Endothelial cell of umbilical vein (primary cell): ENCODE results near the gene NADSYN1. TPM values are rescaled to one million over a fixed set of nuclear protein-coding genes. Genes with fewer than 3 reads are reported as not detected.

Experiments used
- BruUV-seq: library from RNA; stranded (reverse); fragments of 400-500 nt; replicated peaks from 2 replicates; lab custom pipeline; 2021; lab: Mats Ljungman, UMichigan
- CTCF ChIA-PET: fragments of 300-600, 350-600 bp; sonication (Branson Sonifier 250); formaldehyde crosslinking; loops from one replicate; lab custom pipeline; 2021; ENCODE audit warnings: antibody characterized with exemption, inconsistent platforms; lab: Charles Lee
- POLR2A ChIA-PET: fragments of 300-600, 350-600 bp; sonication (Branson Sonifier 250); formaldehyde crosslinking; loops from one replicate; lab custom pipeline; 2021; ENCODE audit warnings: antibody characterized with exemption, inconsistent platforms; lab: Charles Lee
- DNase-seq: peaks from one replicate; pipeline ENCODE4 v3.0.0-alpha.2; 2011; ENCODE audit warnings: low read depth, low spot score
- FAIRE-seq: peaks from 2 replicates; lab custom pipeline; 2011; peaks lifted over from hg19 to GRCh38; lab: Jason Lieb, UNC
- H2AFZ ChIP-seq: 2 replicates; pipeline ENCODE4 v1.6.0; 2012; ENCODE audit warnings: low read depth, low read length, control low read depth, inconsistent platforms
- H3K27ac ChIP-seq: 2 replicates; pipeline ENCODE4 v1.5.1; 2011; ENCODE audit warnings: low read depth, mild to moderate bottlenecking, control low read depth, low read length, moderate library complexity; ENCODE audit not compliant: insufficient read depth
- H3K27me3 ChIP-seq, 2 experiments: 2 replicates each; pipeline versions ENCODE4 v1.6.0 to v1.6.1; 2011; ENCODE audit warnings: low read length in 2 of 2, mixed read lengths in 1 of 2; ENCODE audit not compliant: control insufficient read depth in 2 of 2, insufficient read depth in 2 of 2
- H3K36me3 ChIP-seq, 2 experiments: 2 replicates in 1 of 2; 3 replicates in 1 of 2; pipeline ENCODE4 v1.5.1; 2011; ENCODE audit warnings: low read length in 2 of 2, mild to moderate bottlenecking in 1 of 2, moderate library complexity in 1 of 2; ENCODE audit not compliant: control insufficient read depth in 2 of 2, insufficient read depth in 2 of 2; ENCODE audit errors: extremely low read depth in 1 of 2
- H3K4me1 ChIP-seq: 3 replicates; pipeline ENCODE4 v1.5.1; 2011; ENCODE audit warnings: mild to moderate bottlenecking, low read length; ENCODE audit not compliant: control insufficient read depth, insufficient read depth; ENCODE audit errors: extremely low read depth
- H3K4me2 ChIP-seq: 2 replicates; pipeline ENCODE4 v1.6.1; 2011; ENCODE audit warnings: low read length, control low read depth, mixed read lengths; ENCODE audit not compliant: insufficient read depth
- H3K4me3 ChIP-seq, 3 experiments: fragments of 200-600 bp in 1 of 3; sonication (generic), shearing (Covaris generic) in 1 of 3; replicated peaks in 1 of 3; 2 replicates each; pipeline ENCODE4 v1.5.1; 2011 to 2016; ENCODE audit warnings: control low read depth in 3 of 3, low read length in 3 of 3, mild to moderate bottlenecking in 2 of 3, inconsistent platforms in 1 of 3, low read depth in 1 of 3, moderate library complexity in 1 of 3; ENCODE audit not compliant: insufficient read depth in 1 of 3
- H3K79me2 ChIP-seq: 2 replicates; pipeline ENCODE4 v1.6.0; 2012; ENCODE audit warnings: low read length, inconsistent platforms; ENCODE audit not compliant: control insufficient read depth, insufficient read depth
- H3K9ac ChIP-seq: replicated peaks from 2 replicates; pipeline ENCODE3; 2011; ENCODE audit warnings: low read length, control low read depth; ENCODE audit not compliant: insufficient read depth; ENCODE audit errors: extremely low read depth
- H3K9me1 ChIP-seq: replicated peaks from 3 replicates; pipeline ENCODE4 v1.6.0; 2011; ENCODE audit warnings: mild to moderate bottlenecking, low read length; ENCODE audit not compliant: control insufficient read depth, insufficient read depth; ENCODE audit errors: extremely low read depth
- H3K9me3 ChIP-seq: replicated peaks from 2 replicates; pipeline ENCODE4 v1.5.1; 2012; ENCODE audit warnings: low read length, inconsistent platforms; ENCODE audit not compliant: control insufficient read depth, insufficient read depth
- H4K20me1 ChIP-seq: replicated peaks from 2 replicates; pipeline ENCODE3; 2011; ENCODE audit warnings: mild to moderate bottlenecking, low read length; ENCODE audit not compliant: control insufficient read depth, insufficient read depth; ENCODE audit errors: extremely low read depth
- FOS ChIP-seq: IDR thresholded peaks from 2 replicates; pipeline ENCODE4 v1.6.1; 2011; ENCODE audit warnings: mild to moderate bottlenecking, low read length, moderate library complexity, borderline replicate concordance; ENCODE audit not compliant: insufficient read depth
- GATA2 ChIP-seq: IDR thresholded peaks from 2 replicates; pipeline ENCODE4 v1.7.0; 2011; ENCODE audit warnings: low read depth, mild to moderate bottlenecking, moderate library complexity, mixed read lengths, low read length; ENCODE audit not compliant: insufficient read length, insufficient read depth
- dilution Hi-C: fragments of 300-500 bp; cut with MboI; formaldehyde crosslinking; loops from one replicate; pipeline ENCODE4 v1.15.0; 2019; ENCODE audit warnings: low sequenced_read_pairs; ENCODE audit not compliant: extremely low pct_ligation_motif_present
- intact Hi-C: fragments of 100-400 bp; cut with micrococcal nuclease; formaldehyde crosslinking; loops from one replicate; pipeline ENCODE4 v1.10.0; 2022
- polyA plus RNA-seq, 4 experiments: library from polyadenylated mRNA; depleted of rRNA in 3 of 4; stranded (reverse) in 3 of 4; unstranded in 1 of 4; fragments of >200 nt; gene quantifications; 2 replicates each; pipeline versions ENCODE4 v1.2.1 to v1.2.3, GENCODE V29; 2011 to 2012; ENCODE audit warnings: missing spikeins in 1 of 4
- total RNA-seq: library from RNA; stranded (reverse); gene quantifications from 2 replicates; pipeline ENCODE4 v1.2.3, GENCODE V29; 2021
- TF ChIP-seq, protein P1 (sequence below), 2 donors: IDR thresholded peaks; 1 replicate in 1 of 2; 2 replicates in 1 of 2; pipeline ENCODE4 v1.5.1; 2011; ENCODE audit warnings: low read length in 2 of 2, mild to moderate bottlenecking in 2 of 2, moderate library complexity in 2 of 2, control low read depth in 1 of 2, inconsistent platforms in 1 of 2, low read depth in 1 of 2; ENCODE audit not compliant: insufficient read depth in 1 of 2; ENCODE audit errors: extremely low read depth in 1 of 2
- TF ChIP-seq, protein P2 (sequence below): IDR thresholded peaks from 2 replicates; pipeline ENCODE4 v1.6.1; 2011; ENCODE audit not compliant: insufficient read depth, insufficient read length

Gene NADSYN1
- total and polyA plus RNA-seq, 2 donors (not counting 3 experiments of a cell fraction or from before 2014, with no cell fraction given) = 77.5 to 99.2 TPM

DNA sequence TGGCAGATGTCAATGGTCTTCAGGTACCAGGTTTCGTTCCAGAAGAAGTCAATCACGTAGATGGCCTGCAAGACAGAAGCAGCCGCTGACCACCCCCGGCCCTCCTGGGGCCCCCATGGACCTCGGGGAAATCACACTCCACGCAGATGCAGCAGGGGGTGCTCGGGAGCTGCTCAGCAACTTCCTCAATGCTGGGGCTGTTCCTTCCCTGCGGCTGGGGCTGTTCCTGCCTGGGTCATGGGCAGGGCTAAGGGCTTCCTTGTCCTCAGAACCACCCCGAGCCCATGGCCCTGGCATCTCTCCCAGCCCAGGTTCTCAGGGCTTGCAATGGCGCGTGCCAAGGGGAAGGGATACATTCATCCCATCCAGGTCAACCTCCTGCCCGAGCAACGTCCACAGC lies 15.1 kb upstream of the NADSYN1 start:
- Histone ChIP-seq H3K4me3 (no peak overlapping the region), H4K20me1 (no peaks in the 10 kb centered on the region), H3K4me2 (no peak overlapping the region), H3K79me2 (no peaks in the 10 kb centered on the region), H3K27me3 (no peaks in the 10 kb centered on the region), H3K27ac (no peak overlapping the region), H3K4me1 (no peaks in the 10 kb centered on the region), H3K9me3 (no peaks in the 10 kb centered on the region), H3K36me3 (peaks cover 8 to 41% of the 10 kb centered on the region in 2 experiments), H3K9me1 (no peaks in the 10 kb centered on the region), H3K9ac (no peak overlapping the region), H2AFZ (no peak overlapping the region)
- no TSS peak for BruUV-seq
- intact Hi-C loops (no loop called here), dilution Hi-C loops (no loop called here)
- TF ChIP-seq GATA2 = no peak
- TF ChIP-seq, protein P1, sequence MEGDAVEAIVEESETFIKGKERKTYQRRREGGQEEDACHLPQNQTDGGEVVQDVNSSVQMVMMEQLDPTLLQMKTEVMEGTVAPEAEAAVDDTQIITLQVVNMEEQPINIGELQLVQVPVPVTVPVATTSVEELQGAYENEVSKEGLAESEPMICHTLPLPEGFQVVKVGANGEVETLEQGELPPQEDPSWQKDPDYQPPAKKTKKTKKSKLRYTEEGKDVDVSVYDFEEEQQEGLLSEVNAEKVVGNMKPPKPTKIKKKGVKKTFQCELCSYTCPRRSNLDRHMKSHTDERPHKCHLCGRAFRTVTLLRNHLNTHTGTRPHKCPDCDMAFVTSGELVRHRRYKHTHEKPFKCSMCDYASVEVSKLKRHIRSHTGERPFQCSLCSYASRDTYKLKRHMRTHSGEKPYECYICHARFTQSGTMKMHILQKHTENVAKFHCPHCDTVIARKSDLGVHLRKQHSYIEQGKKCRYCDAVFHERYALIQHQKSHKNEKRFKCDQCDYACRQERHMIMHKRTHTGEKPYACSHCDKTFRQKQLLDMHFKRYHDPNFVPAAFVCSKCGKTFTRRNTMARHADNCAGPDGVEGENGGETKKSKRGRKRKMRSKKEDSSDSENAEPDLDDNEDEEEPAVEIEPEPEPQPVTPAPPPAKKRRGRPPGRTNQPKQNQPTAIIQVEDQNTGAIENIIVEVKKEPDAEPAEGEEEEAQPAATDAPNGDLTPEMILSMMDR (IDR thresholded peaks at IDR 0.05; ENCODE audit: extremely low read depth in 1 of 2, insufficient read depth in 1 of 2, low read depth in 1 of 2, low read length in 2 of 2) = no peak
- TF ChIP-seq FOS = no peak
- DNase-seq = no peak
- POLR2A ChIA-PET = interaction anchor here (0.5 kb wide), 1 partner anchor 15 kb away, joined by 4 read pairs; the partner anchor contains the start of gene NADSYN1
- CTCF ChIA-PET = no interaction called here
- FAIRE-seq = no peak

DNA sequence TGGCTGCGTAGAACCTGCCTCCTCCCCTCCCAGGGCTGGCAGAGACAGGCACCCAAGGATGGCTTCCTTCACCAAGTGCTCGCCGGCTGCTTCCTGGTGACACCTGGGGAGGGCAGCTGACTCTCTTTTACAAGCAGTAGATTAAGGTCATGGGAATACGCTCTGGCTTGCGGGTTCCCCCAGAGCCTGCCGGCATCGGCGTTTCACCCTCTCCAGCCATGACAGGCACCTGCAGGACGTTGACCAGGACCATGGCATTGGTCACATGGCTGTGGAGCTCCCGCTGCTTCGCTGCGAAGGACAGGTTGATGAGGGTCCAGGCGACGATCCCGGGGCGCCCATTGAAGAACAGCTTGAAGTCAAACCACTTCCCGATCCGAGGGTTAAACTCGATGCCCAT lies 14.4 kb upstream of the NADSYN1 start:
- no peaks in the 10 kb centered on the region for H3K79me2 ChIP-seq
- no peak overlapping the region for H3K27ac ChIP-seq
- no peaks in the 10 kb centered on the region for H3K27me3 ChIP-seq
- H3K4me1 ChIP-seq = no peaks in the 10 kb centered on the region
- no peak for DNase-seq
- POLR2A ChIA-PET = no interaction called here
- dilution Hi-C loops (no loop called here), intact Hi-C loops (no loop called here)
- peaks cover 8 to 45% of the 10 kb centered on the region in 2 experiments for H3K36me3 ChIP-seq
- no peak overlapping the region for H3K4me2 ChIP-seq
- BruUV-seq = no TSS peak
- H4K20me1 ChIP-seq = no peaks in the 10 kb centered on the region
- no peaks in the 10 kb centered on the region for H3K9me3 ChIP-seq
- CTCF ChIA-PET = no interaction called here
- H3K4me3 ChIP-seq = no peak overlapping the region
- no peaks in the 10 kb centered on the region for H3K9me1 ChIP-seq
- no peak for FAIRE-seq
- no peak overlapping the region for H2AFZ ChIP-seq
- H3K9ac ChIP-seq = no peak overlapping the region
- TF ChIP-seq, protein P2, sequence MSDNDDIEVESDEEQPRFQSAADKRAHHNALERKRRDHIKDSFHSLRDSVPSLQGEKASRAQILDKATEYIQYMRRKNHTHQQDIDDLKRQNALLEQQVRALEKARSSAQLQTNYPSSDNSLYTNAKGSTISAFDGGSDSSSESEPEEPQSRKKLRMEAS = no peak
